Measurements from ENCODE around the gene SCO1. TPM values are rescaled to one million over a fixed set of nuclear protein-coding genes. Genes with fewer than 3 reads are reported as not detected.
A peak's percentile ranks its signal among the peaks of the same experiment; 100 is the strongest.

Gene SCO1
- total RNA-seq, 1 donor from 2014 or later = 36.0 TPM

DNA sequence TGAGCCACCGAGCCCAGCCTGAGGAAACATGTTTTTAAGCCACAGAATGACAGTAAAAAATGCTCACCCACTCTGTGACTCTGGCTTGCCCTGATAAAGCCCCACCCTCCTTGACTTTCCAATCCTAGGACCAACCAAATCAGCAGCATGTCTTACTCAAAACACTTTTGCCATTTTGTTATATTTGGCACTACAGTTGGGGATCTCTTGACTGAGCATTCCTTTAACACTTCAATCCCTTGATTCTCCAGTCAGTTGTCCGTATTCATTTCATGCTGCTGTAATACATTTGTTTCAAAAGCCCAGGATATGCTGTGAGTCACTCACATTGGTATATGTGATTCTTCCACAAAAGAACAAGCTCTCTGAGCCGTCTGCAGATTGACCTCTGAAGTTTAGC, 48.4 kb downstream of the SCO1 start:
- Mint-ChIP-seq H3K4me1 (ENCODE audit: low read depth, unreplicated experiment) (peaks cover 7% of the 10 kb centered on the region), H3K4me3 (ENCODE audit: unreplicated experiment) (no peak overlapping the region), H3K27me3 (ENCODE audit: low read depth, unreplicated experiment) (peaks cover 2% of the 10 kb centered on the region), H3K9me3 (ENCODE audit: unreplicated experiment) (no peaks in the 10 kb centered on the region), H3K27ac (ENCODE audit: unreplicated experiment) (no peak overlapping the region), H3K36me3 (ENCODE audit: low read depth, unreplicated experiment) (no peaks in the 10 kb centered on the region)
- Histone ChIP-seq H3K79me2 (ENCODE audit: insufficient read depth, low read length) (no peaks in the 10 kb centered on the region), H4K20me1 (ENCODE audit: insufficient read depth, low read length) (no peaks in the 10 kb centered on the region), H3K27ac (ENCODE audit: low read depth, low read length) (no peak overlapping the region), H3K9ac (ENCODE audit: low read length) (no peak overlapping the region), H3K9me3 (ENCODE audit: insufficient read depth, low read depth, low read length) (no peaks in the 10 kb centered on the region), H3K4me1 (ENCODE audit: insufficient read depth, low read length) (no peaks in the 10 kb centered on the region), H3K4me2 (ENCODE audit: low read length) (no peak overlapping the region), H3K36me3 (ENCODE audit: insufficient read depth, low read length) (no peaks in the 10 kb centered on the region), H2AFZ (ENCODE audit: low read depth, low read length) (no peak overlapping the region), H3K4me3 (ENCODE audit: insufficient read depth, low read depth, low read length) (no peak overlapping the region), H3K27me3 (ENCODE audit: insufficient read depth, low read length) (no peaks in the 10 kb centered on the region)
- TF ChIP-seq EZH2 (IDR thresholded peaks at IDR 0.05; ENCODE audit: insufficient read depth, low read length) = no peak
- peak; percentile 49 for DNase-seq (ENCODE audit: low read depth)
- no peak for FAIRE-seq

DNA sequence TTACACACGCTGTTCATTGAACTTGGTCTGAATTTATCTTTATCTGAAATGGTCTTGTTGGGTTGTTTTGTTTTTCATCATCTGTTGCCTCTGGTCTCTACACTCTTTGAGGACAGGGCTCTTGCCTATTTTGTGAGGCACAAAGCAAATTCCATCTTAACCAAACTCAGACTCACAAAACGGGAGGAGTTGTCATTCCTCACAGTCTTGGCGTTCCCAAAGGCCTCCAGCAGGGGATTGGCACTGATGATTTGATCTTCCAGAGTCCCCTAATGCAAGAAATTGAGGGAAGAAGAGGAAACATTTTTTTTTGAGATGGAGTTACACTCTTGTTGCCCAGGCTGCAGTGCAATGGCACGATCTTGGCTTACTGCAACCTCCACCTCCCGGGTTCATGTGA, 49.0 kb downstream of the SCO1 start:
- H3K4me3 ChIP-seq (ENCODE audit: insufficient read depth, low read depth, low read length) = no peak overlapping the region
- H3K4me1 ChIP-seq (ENCODE audit: insufficient read depth, low read length) = no peaks in the 10 kb centered on the region
- no peak overlapping the region for H3K27ac Mint-ChIP-seq (ENCODE audit: unreplicated experiment)
- no peak overlapping the region for H3K4me2 ChIP-seq (ENCODE audit: low read length)
- TF ChIP-seq, protein P1, sequence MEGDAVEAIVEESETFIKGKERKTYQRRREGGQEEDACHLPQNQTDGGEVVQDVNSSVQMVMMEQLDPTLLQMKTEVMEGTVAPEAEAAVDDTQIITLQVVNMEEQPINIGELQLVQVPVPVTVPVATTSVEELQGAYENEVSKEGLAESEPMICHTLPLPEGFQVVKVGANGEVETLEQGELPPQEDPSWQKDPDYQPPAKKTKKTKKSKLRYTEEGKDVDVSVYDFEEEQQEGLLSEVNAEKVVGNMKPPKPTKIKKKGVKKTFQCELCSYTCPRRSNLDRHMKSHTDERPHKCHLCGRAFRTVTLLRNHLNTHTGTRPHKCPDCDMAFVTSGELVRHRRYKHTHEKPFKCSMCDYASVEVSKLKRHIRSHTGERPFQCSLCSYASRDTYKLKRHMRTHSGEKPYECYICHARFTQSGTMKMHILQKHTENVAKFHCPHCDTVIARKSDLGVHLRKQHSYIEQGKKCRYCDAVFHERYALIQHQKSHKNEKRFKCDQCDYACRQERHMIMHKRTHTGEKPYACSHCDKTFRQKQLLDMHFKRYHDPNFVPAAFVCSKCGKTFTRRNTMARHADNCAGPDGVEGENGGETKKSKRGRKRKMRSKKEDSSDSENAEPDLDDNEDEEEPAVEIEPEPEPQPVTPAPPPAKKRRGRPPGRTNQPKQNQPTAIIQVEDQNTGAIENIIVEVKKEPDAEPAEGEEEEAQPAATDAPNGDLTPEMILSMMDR (IDR thresholded peaks at IDR 0.05; ENCODE audit: insufficient read depth, low read depth, low read length) = no peak
- no peak for TF ChIP-seq EZH2 (IDR thresholded peaks at IDR 0.05; ENCODE audit: insufficient read depth, low read length)
- no peaks in the 10 kb centered on the region for H3K9me3 ChIP-seq (ENCODE audit: insufficient read depth, low read depth, low read length)
- H2AFZ ChIP-seq (ENCODE audit: low read depth, low read length) = no peak overlapping the region
- FAIRE-seq (no peak), DNase-seq (ENCODE audit: low read depth) (no peak)
- H4K20me1 ChIP-seq (ENCODE audit: insufficient read depth, low read length) = no peaks in the 10 kb centered on the region
- no peak overlapping the region for H3K4me3 Mint-ChIP-seq (ENCODE audit: unreplicated experiment)
- no peaks in the 10 kb centered on the region for H3K36me3 Mint-ChIP-seq (ENCODE audit: low read depth, unreplicated experiment)
- no peaks in the 10 kb centered on the region for H3K27me3 ChIP-seq (ENCODE audit: insufficient read depth, low read length)
- H3K9me3 Mint-ChIP-seq (ENCODE audit: unreplicated experiment) = no peaks in the 10 kb centered on the region
- H3K36me3 ChIP-seq (ENCODE audit: insufficient read depth, low read length) = no peaks in the 10 kb centered on the region
- no peak overlapping the region for H3K9ac ChIP-seq (ENCODE audit: low read length)
- H3K4me1 Mint-ChIP-seq (ENCODE audit: low read depth, unreplicated experiment) = peaks cover 7% of the 10 kb centered on the region
- peaks cover 2% of the 10 kb centered on the region for H3K27me3 Mint-ChIP-seq (ENCODE audit: low read depth, unreplicated experiment)
- no peak overlapping the region for H3K27ac ChIP-seq (ENCODE audit: low read depth, low read length)
- H3K79me2 ChIP-seq (ENCODE audit: insufficient read depth, low read length) = no peaks in the 10 kb centered on the region

DNA sequence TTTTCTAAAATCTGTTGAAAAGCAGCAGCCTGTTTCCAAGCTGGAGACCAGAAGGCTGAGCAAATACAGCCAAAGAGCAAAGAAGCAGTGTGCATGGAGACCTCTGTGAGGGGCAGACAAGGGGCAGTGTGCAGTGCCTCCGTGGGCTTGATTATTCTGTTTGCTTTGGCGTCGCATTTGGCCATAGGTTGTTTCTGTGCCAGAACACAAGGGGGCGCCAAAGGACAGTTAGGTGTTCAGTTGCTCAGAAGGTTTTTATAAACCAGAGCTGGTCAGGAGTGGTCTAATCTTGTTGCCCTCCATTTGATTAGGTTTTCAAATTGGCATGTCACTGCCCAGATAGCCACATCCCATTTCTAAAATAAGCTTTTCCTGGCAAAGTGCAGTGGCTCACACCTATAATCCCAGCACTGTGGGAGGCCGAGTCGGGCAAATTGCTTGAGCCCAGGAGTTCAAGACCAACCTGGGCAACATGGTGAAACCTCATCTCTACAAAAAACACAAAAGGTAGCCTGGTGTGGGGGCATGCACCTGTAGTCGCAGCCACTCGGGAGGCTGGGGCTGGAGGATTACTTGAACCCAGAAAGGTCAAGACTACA, 50.8 kb downstream of the SCO1 start:
- H2AFZ ChIP-seq (ENCODE audit: low read depth, low read length) = no peak overlapping the region
- DNase-seq (ENCODE audit: low read depth) (peak; percentile 35), FAIRE-seq (peak; percentile 47)
- H3K4me3 ChIP-seq (ENCODE audit: insufficient read depth, low read depth, low read length) = no peak overlapping the region
- TF ChIP-seq, protein P1 (IDR thresholded peaks at IDR 0.05; ENCODE audit: insufficient read depth, low read depth, low read length) = peak; percentile 87
- TF ChIP-seq EZH2 (IDR thresholded peaks at IDR 0.05; ENCODE audit: insufficient read depth, low read length) = no peak
- peaks cover 7% of the 10 kb centered on the region for H3K4me1 Mint-ChIP-seq (ENCODE audit: low read depth, unreplicated experiment)
- H3K4me1 ChIP-seq (ENCODE audit: insufficient read depth, low read length) = no peaks in the 10 kb centered on the region
- peaks cover 2% of the 10 kb centered on the region for H3K27me3 Mint-ChIP-seq (ENCODE audit: low read depth, unreplicated experiment)
- no peak overlapping the region for H3K4me3 Mint-ChIP-seq (ENCODE audit: unreplicated experiment)
- peaks cover 3% of the 10 kb centered on the region for H3K36me3 Mint-ChIP-seq (ENCODE audit: low read depth, unreplicated experiment)
- H4K20me1 ChIP-seq (ENCODE audit: insufficient read depth, low read length) = no peaks in the 10 kb centered on the region
- H3K36me3 ChIP-seq (ENCODE audit: insufficient read depth, low read length) = no peaks in the 10 kb centered on the region
- no peaks in the 10 kb centered on the region for H3K9me3 Mint-ChIP-seq (ENCODE audit: unreplicated experiment)
- no peaks in the 10 kb centered on the region for H3K79me2 ChIP-seq (ENCODE audit: insufficient read depth, low read length)
- H3K9ac ChIP-seq (ENCODE audit: low read length) = no peak overlapping the region
- H3K27ac ChIP-seq (ENCODE audit: low read depth, low read length) = no peak overlapping the region
- H3K27me3 ChIP-seq (ENCODE audit: insufficient read depth, low read length) = no peaks in the 10 kb centered on the region
- H3K27ac Mint-ChIP-seq (ENCODE audit: unreplicated experiment) = no peak overlapping the region
- no peak overlapping the region for H3K4me2 ChIP-seq (ENCODE audit: low read length)
- no peaks in the 10 kb centered on the region for H3K9me3 ChIP-seq (ENCODE audit: insufficient read depth, low read depth, low read length)

Data from astrocyte (in vitro differentiated cells and primary cell).